ENCODE results near the gene PLA2G2E. TPM values are rescaled to one million over a fixed set of nuclear protein-coding genes. Genes with fewer than 3 reads are reported as not detected.

The PLA2G2E gene
- total and polyA plus RNA-seq, 10 donors, result not detected

- Histone ChIP-seq H3K4me3 (no peak overlapping the region), H3K27me3 (replicated peaks in 1 of 7) (peaks cover 0 to 27% (median 0%) of the 10 kb centered on the region in 7 donors), H3K36me3 (no peaks in the 10 kb centered on the region), H3K27ac (no peak overlapping the region), H3K4me1 (no peaks in the 10 kb centered on the region), H3K9me3 (no peaks in the 10 kb centered on the region)
- intact Hi-C loops (cut with DNase I; ENCODE audit: low total_unique reads), result no loop called here
- no peak for TF ChIP-seq POLR2A (IDR thresholded peaks at IDR 0.05)
- no peak for TF ChIP-seq CTCF (IDR thresholded peaks at IDR 0.05 in 8 of 11, conservative IDR thresholded peaks at IDR 0.05 in 3 of 11)
- TF ChIP-seq POLR2AphosphoS5 (IDR thresholded peaks at IDR 0.05), result no peak
- 70 to 85% (median 82%) methylated on average over 3 of the region's 3 CpGs for WGBS, 5 donors
- DNase-seq, result no peak
Observed at GRCh38 chr1:19946971-19947370, 23.6 kb upstream of the PLA2G2E start.

GRCh38 chr1:19946331-19946751, 22.9 kb upstream of the PLA2G2E start:
- no peaks in the 10 kb centered on the region for H3K9me3 ChIP-seq
- DNase-seq, result no peak
- no peak overlapping the region for H3K27ac ChIP-seq
- H3K36me3 ChIP-seq, result no peaks in the 10 kb centered on the region
- no peak overlapping the region for H3K4me3 ChIP-seq
- H3K4me1 ChIP-seq, result no peaks in the 10 kb centered on the region
- H3K27me3 ChIP-seq (replicated peaks in 1 of 7), result peaks cover 0 to 27% (median 0%) of the 10 kb centered on the region in 7 donors
- WGBS, 5 donors, result 55 to 71% (median 65%) methylated on average over 6 of the region's 6 CpGs
- intact Hi-C loops (cut with DNase I; ENCODE audit: low total_unique reads), result no loop called here
- TF ChIP-seq CTCF (IDR thresholded peaks at IDR 0.05 in 8 of 11, conservative IDR thresholded peaks at IDR 0.05 in 3 of 11) (no peak), POLR2A (IDR thresholded peaks at IDR 0.05) (no peak), POLR2AphosphoS5 (IDR thresholded peaks at IDR 0.05) (no peak)

GRCh38 chr1:19945914-19946313, 22.5 kb upstream of the PLA2G2E start:
- intact Hi-C loops (cut with DNase I; ENCODE audit: low total_unique reads), result no loop called here
- H3K36me3 ChIP-seq, result no peaks in the 10 kb centered on the region
- no peaks in the 10 kb centered on the region for H3K4me1 ChIP-seq
- no peak overlapping the region for H3K4me3 ChIP-seq
- WGBS, 5 donors, result 31 to 50% (median 39%) methylated on average over 2 of the region's 2 CpGs
- TF ChIP-seq POLR2A (IDR thresholded peaks at IDR 0.05), result no peak
- no peak for TF ChIP-seq CTCF (IDR thresholded peaks at IDR 0.05 in 8 of 11, conservative IDR thresholded peaks at IDR 0.05 in 3 of 11)
- TF ChIP-seq POLR2AphosphoS5 (IDR thresholded peaks at IDR 0.05), result no peak
- peaks cover 0 to 24% (median 0%) of the 10 kb centered on the region in 7 donors for H3K27me3 ChIP-seq (replicated peaks in 1 of 7)
- no peaks in the 10 kb centered on the region for H3K9me3 ChIP-seq
- no peak for DNase-seq
- H3K27ac ChIP-seq, result no peak overlapping the region

- TF ChIP-seq CTCF (IDR thresholded peaks at IDR 0.05 in 8 of 11, conservative IDR thresholded peaks at IDR 0.05 in 3 of 11), result no peak
- no peak for TF ChIP-seq POLR2A (IDR thresholded peaks at IDR 0.05)
- TF ChIP-seq POLR2AphosphoS5 (IDR thresholded peaks at IDR 0.05), result no peak
- 91 to 98% (median 95%) methylated on average over 2 of the region's 2 CpGs for WGBS, 5 donors
- intact Hi-C loops (cut with DNase I; ENCODE audit: low total_unique reads), result no loop called here
Observed at GRCh38 chr1:19942657-19943056, 19.2 kb upstream of the PLA2G2E start.

More at GRCh38 chr1:19942657-19943056, 19.2 kb upstream of the PLA2G2E start:
- no peak overlapping the region for H3K4me3 ChIP-seq
- no peaks in the 10 kb centered on the region for H3K4me1 ChIP-seq
- H3K36me3 ChIP-seq, result no peaks in the 10 kb centered on the region
- DNase-seq, result no peak
- no peaks in the 10 kb centered on the region for H3K9me3 ChIP-seq
- H3K27ac ChIP-seq, result no peak overlapping the region
- peaks cover 0 to 5% (median 0%) of the 10 kb centered on the region in 7 donors for H3K27me3 ChIP-seq (replicated peaks in 1 of 7)

All from spleen (tissue), 11 donors.